IMR-90 (cell line): ENCODE data around the gene ZBTB25. TPM values are rescaled to one million over a fixed set of nuclear protein-coding genes. Genes with fewer than 3 reads are reported as not detected.

Experiments
- ATAC-seq: fragments of 200-7000 bp; cut with Tn5 transposase; 2 replicates; pipeline ENCODE4 v1.9.1; 2020; ENCODE audit warnings: low read depth, mild to moderate bottlenecking, moderate library complexity
- BruUV-seq: library from RNA; stranded (reverse); fragments of 400-500 nt; replicated peaks from 2 replicates; lab custom pipeline; 2021; lab: Mats Ljungman, UMichigan
- CTCF ChIA-PET: fragments of 300-600 bp; formaldehyde crosslinking; extraction: SDS; loops from one replicate; lab custom pipeline; 2021; ENCODE audit warnings: antibody characterized with exemption; lab: Yijun Ruan, JAX
- POLR2A ChIA-PET: fragments of 300-600 bp; sonication (Branson Sonifier 250); formaldehyde crosslinking; loops from one replicate; lab custom pipeline; 2022; ENCODE audit warnings: antibody characterized with exemption; ENCODE audit not compliant: unreplicated experiment; lab: Charles Lee
- DNase-seq: peaks from one replicate; pipeline ENCODE4 v3.0.0; 2013
- H2AFZ ChIP-seq: replicated peaks from 2 replicates; pipeline ENCODE3; 2013; ENCODE audit warnings: low read length, mild to moderate bottlenecking; ENCODE audit not compliant: poor library complexity
- H2AK5ac ChIP-seq: 2 replicates; pipeline ENCODE4 v1.6.1; 2013; ENCODE audit warnings: low read depth, low read length, inconsistent platforms
- H2AK9ac ChIP-seq: replicated peaks from 2 replicates; pipeline ENCODE3; 2013; ENCODE audit warnings: mild to moderate bottlenecking, low read depth, low read length, moderate library complexity; ENCODE audit not compliant: poor library complexity
- H2BK120ac ChIP-seq: 2 replicates; pipeline ENCODE4 v1.6.1; 2013; ENCODE audit warnings: low read depth, low read length, inconsistent platforms
- H2BK15ac ChIP-seq: 3 replicates; pipeline ENCODE4 v1.6.1; 2013; ENCODE audit warnings: low read depth, low read length, inconsistent platforms
- H2BK20ac ChIP-seq: 2 replicates; pipeline ENCODE4 v1.6.1; 2013; ENCODE audit warnings: low read depth, mild to moderate bottlenecking, inconsistent platforms, low read length, moderate library complexity
- H2BK5ac ChIP-seq: 2 replicates; pipeline ENCODE4 v1.6.1; 2013; ENCODE audit warnings: mild to moderate bottlenecking, low read depth, low read length, inconsistent platforms; ENCODE audit not compliant: poor library complexity, severe bottlenecking
- H3K14ac ChIP-seq: replicated peaks from 2 replicates; pipeline ENCODE4 v1.6.1; 2013; ENCODE audit warnings: low read depth, low read length, inconsistent platforms
- H3K18ac ChIP-seq: 2 replicates; pipeline ENCODE4 v1.6.1; 2013; ENCODE audit warnings: low read depth, low read length, control low read depth
- H3K23ac ChIP-seq: 2 replicates; pipeline ENCODE4 v1.6.1; 2013; ENCODE audit warnings: low read depth, low read length, inconsistent platforms
- H3K27ac ChIP-seq: 2 replicates; pipeline ENCODE4 v1.5.1; 2013; ENCODE audit warnings: mild to moderate bottlenecking, control low read depth, low read length; ENCODE audit not compliant: insufficient read depth
- H3K27me3 ChIP-seq: 2 replicates; pipeline ENCODE4 v1.6.1; 2013; ENCODE audit warnings: low read length; ENCODE audit not compliant: control insufficient read depth, insufficient read depth
- H3K36me3 ChIP-seq: 2 replicates; pipeline ENCODE4 v1.6.1; 2013; ENCODE audit warnings: low read length, mixed read lengths; ENCODE audit not compliant: control insufficient read depth, insufficient read depth
- H3K4ac ChIP-seq: 2 replicates; pipeline ENCODE4 v1.6.1; 2013; ENCODE audit warnings: low read depth, low read length, inconsistent platforms
- H3K4me1 ChIP-seq: 2 replicates; pipeline ENCODE4 v1.6.1; 2013; ENCODE audit warnings: low read length, mixed read lengths; ENCODE audit not compliant: control insufficient read depth, insufficient read depth
- H3K4me2 ChIP-seq: 2 replicates; pipeline ENCODE4 v1.6.1; 2013; ENCODE audit warnings: low read depth, mild to moderate bottlenecking, control low read depth, low read length, moderate library complexity
- H3K4me3 ChIP-seq: 2 replicates; pipeline ENCODE4 v1.5.1; 2013; ENCODE audit warnings: low read depth, mild to moderate bottlenecking, control low read depth, low read length, moderate library complexity; ENCODE audit not compliant: insufficient read depth
- H3K56ac ChIP-seq: 2 replicates; pipeline ENCODE4 v1.6.1; 2013; ENCODE audit warnings: low read length, inconsistent platforms; ENCODE audit not compliant: insufficient read depth; ENCODE audit errors: extremely low read depth
- H3K79me1 ChIP-seq, 2 experiments: 2 replicates each; pipeline ENCODE4 v1.6.1; 2013; ENCODE audit warnings: low read length in 2 of 2, inconsistent platforms in 1 of 2, low read depth in 1 of 2
- H3K9ac ChIP-seq: 2 replicates; pipeline ENCODE4 v1.6.1; 2013; ENCODE audit warnings: low read depth, low read length, control low read depth
- H3K9me1 ChIP-seq: 2 replicates; pipeline ENCODE4 v1.6.1; 2013; ENCODE audit warnings: low read length, inconsistent platforms; ENCODE audit not compliant: insufficient read depth
- H3K9me3 ChIP-seq: 2 replicates; pipeline ENCODE4 v1.6.1; 2013; ENCODE audit warnings: low read length; ENCODE audit not compliant: control insufficient read depth, insufficient read depth
- H4K20me1 ChIP-seq: 2 replicates; pipeline ENCODE4 v1.6.1; 2013; ENCODE audit warnings: low read length, inconsistent platforms; ENCODE audit not compliant: insufficient read depth
- H4K5ac ChIP-seq: 2 replicates; pipeline ENCODE4 v1.6.1; 2013; ENCODE audit warnings: mild to moderate bottlenecking, low read depth, low read length, control low read depth
- H4K8ac ChIP-seq, 2 experiments: 2 replicates each; pipeline ENCODE4 v1.6.1; 2013; ENCODE audit warnings: low read depth in 2 of 2, low read length in 2 of 2, control low read depth in 1 of 2, inconsistent platforms in 1 of 2
- H4K91ac ChIP-seq: 2 replicates; pipeline ENCODE4 v1.6.1; 2013; ENCODE audit warnings: low read depth, low read length, inconsistent platforms; ENCODE audit not compliant: insufficient read depth
- CEBPB ChIP-seq: IDR thresholded peaks from 2 replicates; pipeline ENCODE4 v1.6.1; 2012; ENCODE audit warnings: low read depth, low read length, improper control_type of control experiment
- MAFK ChIP-seq: IDR thresholded peaks from 2 replicates; pipeline ENCODE4 v1.6.1; 2012; ENCODE audit warnings: low read depth, low read length, improper control_type of control experiment
- POLR2A ChIP-seq: IDR thresholded peaks from 2 replicates; pipeline ENCODE4 v1.6.1; 2012; ENCODE audit warnings: mild to moderate bottlenecking, low read depth, low read length
- WGBS, 2 experiments: methylation state at CpG; one replicate each; pipeline versions ENCODE4 v1.1.5 to v1.1.7; 2013; ENCODE audit warnings: missing lambda C conversion rate in 2 of 2; ENCODE audit not compliant: insufficient read length in 1 of 2; ENCODE audit errors: extremely low coverage in 2 of 2; 5-methylcytosine and 5-hydroxymethylcytosine counted together
- dilution Hi-C: fragments of 300-500 bp; cut with HindIII; formaldehyde crosslinking; loops from one replicate; pipeline ENCODE4 v1.14.3; 2018; ENCODE audit warnings: low sequenced_read_pairs; ENCODE audit not compliant: unreplicated experiment
- in situ Hi-C: fragments of 300-500 bp; cut with MboI; formaldehyde crosslinking; loops from 3 replicates; pipeline ENCODE4 v1.14.3; 2019; ENCODE audit warnings: low sequenced_read_pairs, inconsistent platforms, mixed read lengths
- intact Hi-C: fragments of 100-400 bp; cut with micrococcal nuclease; formaldehyde crosslinking; loops from 2 replicates; pipeline ENCODE4 v1.10.0; 2022
- polyA plus RNA-seq, 3 experiments: library from polyadenylated mRNA; depleted of rRNA; stranded (reverse); fragments of >200 nt; gene quantifications; 2 replicates each; pipeline ENCODE4 v1.2.3, GENCODE V29; 2012; ENCODE audit warnings: low replicate concordance in 1 of 3
- total RNA-seq: library from RNA; depleted of rRNA; stranded (reverse); fragments of >200 nt; gene quantifications from 2 replicates; pipeline ENCODE4 v1.2.3, GENCODE V29; 2012
- TF ChIP-seq, protein P1 (sequence below): fragments of 150-350 bp; IDR thresholded peaks from 2 replicates; pipeline ENCODE4 v1.6.1; 2016; ENCODE audit warnings: low read depth, mild to moderate bottlenecking, low read length, moderate library complexity, borderline replicate concordance
- TF ChIP-seq, protein P2 (sequence below): fragments of 150-350 bp; IDR thresholded peaks from 2 replicates; pipeline ENCODE4 v1.6.1; 2017; ENCODE audit warnings: mild to moderate bottlenecking, antibody characterized with exemption, low read length, low read depth

Gene ZBTB25
- total and polyA plus RNA-seq, 2 of the 4 experiments (the other 2 are of a cell fraction) = 4.4 to 6.6 TPM

DNA sequence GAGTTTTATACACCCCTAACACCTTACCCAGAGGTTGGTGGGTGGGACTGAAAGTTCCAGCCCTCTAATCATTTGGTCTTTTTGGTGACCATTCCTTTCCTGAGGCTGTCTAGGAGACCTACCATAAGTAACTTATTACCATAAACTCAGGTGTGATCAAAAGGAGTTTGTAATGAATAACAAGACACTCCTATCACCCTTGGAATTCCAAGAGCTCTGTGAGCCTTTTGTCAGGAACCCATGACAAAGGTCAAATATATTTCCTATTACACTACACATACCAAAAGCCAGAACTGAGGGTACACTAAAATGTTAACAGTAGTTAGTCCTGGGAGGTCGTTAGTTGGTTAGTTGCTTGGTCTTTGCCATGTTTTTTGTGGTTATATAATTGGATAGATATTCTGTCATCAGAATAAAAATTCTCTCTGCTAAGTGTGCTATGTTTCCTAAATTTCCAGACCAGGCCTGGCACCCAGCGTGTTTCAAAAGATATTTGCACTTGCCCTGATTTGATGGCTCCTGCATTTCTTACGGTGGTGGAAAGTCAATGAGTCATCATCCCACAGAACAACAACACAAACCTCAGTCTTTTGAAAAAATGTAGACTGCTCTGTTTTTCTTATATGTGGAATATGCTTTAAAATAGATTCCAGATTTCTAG lies 65.3 kb downstream of the ZBTB25 start (continued):
- TF ChIP-seq, protein P1, sequence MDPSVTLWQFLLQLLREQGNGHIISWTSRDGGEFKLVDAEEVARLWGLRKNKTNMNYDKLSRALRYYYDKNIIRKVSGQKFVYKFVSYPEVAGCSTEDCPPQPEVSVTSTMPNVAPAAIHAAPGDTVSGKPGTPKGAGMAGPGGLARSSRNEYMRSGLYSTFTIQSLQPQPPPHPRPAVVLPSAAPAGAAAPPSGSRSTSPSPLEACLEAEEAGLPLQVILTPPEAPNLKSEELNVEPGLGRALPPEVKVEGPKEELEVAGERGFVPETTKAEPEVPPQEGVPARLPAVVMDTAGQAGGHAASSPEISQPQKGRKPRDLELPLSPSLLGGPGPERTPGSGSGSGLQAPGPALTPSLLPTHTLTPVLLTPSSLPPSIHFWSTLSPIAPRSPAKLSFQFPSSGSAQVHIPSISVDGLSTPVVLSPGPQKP = no peak
- TF ChIP-seq POLR2A (no peak), CEBPB (no peak)

DNA sequence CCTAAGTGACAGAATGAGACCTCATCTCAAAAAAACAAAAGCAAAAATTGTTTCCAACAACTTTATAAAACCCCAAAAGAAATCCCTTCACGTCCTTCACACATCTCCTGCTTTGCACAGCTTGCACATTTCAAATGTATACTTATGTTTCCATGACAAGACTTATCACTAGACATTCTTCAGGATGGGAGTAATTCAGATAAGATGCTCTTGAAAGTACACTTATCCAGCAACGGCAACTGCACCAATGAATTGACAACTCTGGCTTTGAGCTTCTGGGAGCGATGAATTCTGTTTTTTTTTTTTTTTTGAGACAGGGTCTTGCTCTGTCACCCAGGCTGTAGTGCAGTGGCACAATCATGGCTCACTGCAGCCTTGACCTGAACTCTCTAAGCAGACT lies 69.1 kb downstream of the ZBTB25 start:
- H3K23ac ChIP-seq = no peak overlapping the region
- no peak overlapping the region for H4K8ac ChIP-seq
- TF ChIP-seq MAFK = peak; percentile 16; the same call in 1 of the 2 replicates
- TF ChIP-seq, protein P2, sequence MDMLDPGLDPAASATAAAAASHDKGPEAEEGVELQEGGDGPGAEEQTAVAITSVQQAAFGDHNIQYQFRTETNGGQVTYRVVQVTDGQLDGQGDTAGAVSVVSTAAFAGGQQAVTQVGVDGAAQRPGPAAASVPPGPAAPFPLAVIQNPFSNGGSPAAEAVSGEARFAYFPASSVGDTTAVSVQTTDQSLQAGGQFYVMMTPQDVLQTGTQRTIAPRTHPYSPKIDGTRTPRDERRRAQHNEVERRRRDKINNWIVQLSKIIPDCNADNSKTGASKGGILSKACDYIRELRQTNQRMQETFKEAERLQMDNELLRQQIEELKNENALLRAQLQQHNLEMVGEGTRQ = no peak
- no peak overlapping the region for H2AK9ac ChIP-seq
- BruUV-seq = no TSS peak
- no peak overlapping the region for H3K4me2 ChIP-seq
- no peak overlapping the region for H3K9ac ChIP-seq
- no peak overlapping the region for H2AFZ ChIP-seq
- H4K5ac ChIP-seq = no peak overlapping the region
- H3K4me3 ChIP-seq = no peak overlapping the region
- H3K79me1 ChIP-seq = peaks cover 0 to 9% of the 10 kb centered on the region in 2 experiments; a peak in 1 of 4 replicates
- no peak overlapping the region for H3K18ac ChIP-seq
- no peak overlapping the region for H2AK5ac ChIP-seq
- no peak overlapping the region for H2BK5ac ChIP-seq
- no peak overlapping the region for H3K27ac ChIP-seq
- no peak overlapping the region for H3K56ac ChIP-seq
- ATAC-seq (no peak), DNase-seq (peak; percentile 40)
- H2BK120ac ChIP-seq = no peak overlapping the region
- dilution Hi-C loops = no loop called here
- no peak overlapping the region for H4K91ac ChIP-seq
- POLR2A ChIA-PET = interaction anchor here (0.6 kb wide), 2 partner anchors 485 to 892 kb away, joined by 3 to 9 read pairs; no protein-coding TSS in a partner anchor
- H2BK15ac ChIP-seq = no peak overlapping the region
- peaks cover 20% of the 10 kb centered on the region for H3K36me3 ChIP-seq
- intact Hi-C loops = no loop called here
- no peaks in the 10 kb centered on the region for H4K20me1 ChIP-seq
- CTCF ChIA-PET = interaction anchor here (0.6 to 1.1 kb wide), 4 partner anchors 8 to 27 kb away, joined by 3 to 5 read pairs (median 4); no protein-coding TSS in a partner anchor
- no peak overlapping the region for H3K14ac ChIP-seq
- peaks cover 10% of the 10 kb centered on the region for H3K4me1 ChIP-seq
- WGBS, 2 experiments = no CpG with 5 or more reads among the region's 3 CpGs
- no peak overlapping the region for H2BK20ac ChIP-seq
- no peak overlapping the region for H3K4ac ChIP-seq
- in situ Hi-C loops = no loop called here
- peaks cover 9% of the 10 kb centered on the region for H3K9me1 ChIP-seq
- no peaks in the 10 kb centered on the region for H3K27me3 ChIP-seq
- H3K9me3 ChIP-seq = no peaks in the 10 kb centered on the region
